HTERT RPE-1 (cell line): ENCODE data around the gene MAG.

ENCODE experiments used
- in situ Hi-C: fragments of 300-500 bp; cut with MboI; formaldehyde crosslinking; loops from 4 replicates; pipeline ENCODE4 v1.14.3; 2020; ENCODE audit warnings: low sequenced_read_pairs

Gene MAG

GRCh38 chr19:35341565-35342225 is 49.7 kb downstream of the MAG start:
- in situ Hi-C loops = no loop called here

DNA sequence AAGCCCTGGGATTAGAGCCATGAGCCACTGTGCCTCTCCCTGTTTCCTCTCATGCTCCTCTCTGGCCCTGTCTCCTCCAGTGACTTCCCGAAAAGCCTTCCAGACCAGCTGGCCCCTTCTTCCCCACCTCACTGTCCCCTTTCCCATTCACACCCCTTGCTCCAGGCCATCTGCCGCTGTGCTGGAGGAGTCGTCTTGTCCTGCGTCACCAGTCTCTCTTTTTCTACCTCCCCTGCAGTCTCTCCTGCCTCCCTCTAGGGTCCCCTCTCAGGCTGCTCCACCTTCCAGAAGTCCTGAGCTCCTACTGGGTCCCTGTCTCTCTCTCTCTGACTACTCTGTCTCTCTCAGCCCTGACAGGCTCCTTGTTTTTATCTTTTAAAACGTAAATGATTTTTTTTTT is 50.5 kb downstream of the MAG start:
- in situ Hi-C loops = no loop called here

DNA sequence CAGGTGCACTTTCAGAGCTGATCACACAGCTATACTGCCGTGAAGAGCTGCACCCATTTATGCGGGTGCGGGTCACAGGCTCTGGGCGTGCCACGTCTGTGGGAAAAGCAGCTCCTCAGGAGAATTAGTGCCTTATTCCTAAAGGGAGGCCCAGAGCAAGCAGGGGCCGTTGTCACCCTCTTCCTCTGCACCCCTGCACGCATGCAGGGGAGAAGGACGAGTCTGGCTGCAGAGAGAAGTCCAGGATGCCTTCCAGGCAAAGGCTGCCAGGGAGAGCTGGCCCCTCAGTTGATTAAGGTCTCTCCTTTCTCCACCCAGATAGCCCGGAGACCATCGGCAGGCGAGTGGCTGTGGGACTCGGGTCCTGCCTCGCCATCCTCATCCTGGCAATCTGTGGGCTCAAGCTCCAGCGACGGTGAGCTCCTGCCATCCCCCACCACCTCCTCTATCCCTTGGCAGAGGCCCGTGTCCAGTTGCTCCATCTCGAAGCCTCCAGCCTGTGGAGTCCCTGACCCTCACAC is 52.6 kb downstream of the MAG start:
- in situ Hi-C loops = no loop called here

DNA sequence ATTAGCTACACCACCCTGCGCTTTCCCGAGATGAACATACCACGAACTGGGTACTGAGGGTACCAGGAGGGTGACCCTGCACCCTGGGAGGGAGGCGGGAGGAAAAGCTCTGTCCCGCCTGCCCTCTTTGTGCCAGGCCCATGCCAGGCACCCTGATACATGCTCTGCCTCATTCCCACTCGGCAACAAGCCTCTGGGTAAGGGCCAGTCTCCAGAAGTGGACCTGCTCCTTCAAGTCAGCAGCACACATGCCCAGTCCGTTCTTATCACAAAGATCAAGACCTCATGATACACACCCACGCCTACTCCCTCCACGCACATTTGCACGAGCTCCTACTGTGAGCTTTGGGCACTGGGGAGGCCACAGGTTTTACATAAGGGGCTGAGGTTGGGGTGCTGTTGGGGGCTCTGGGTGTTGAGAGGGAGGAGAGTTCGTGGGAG is 53.7 kb downstream of the MAG start:
- in situ Hi-C loops = no loop called here

GRCh38 chr19:35346193-35347052 is 54.5 kb downstream of the MAG start:
- in situ Hi-C loops = no loop called here

GRCh38 chr19:35347171-35347929 is 55.4 kb downstream of the MAG start, which contains the start of gene FFAR1:
FFAR1 (plus strand) TSS chr19:35347902; CDS start chr19:35351552, 3,650 bp downstream.
- in situ Hi-C loops = no loop called here

- in situ Hi-C loops = no loop called here
Observed at GRCh38 chr19:35347930-35348298, 56.0 kb downstream of the MAG start.

- in situ Hi-C loops = no loop called here
Observed at GRCh38 chr19:35348911-35349611, 57.1 kb downstream of the MAG start.

DNA sequence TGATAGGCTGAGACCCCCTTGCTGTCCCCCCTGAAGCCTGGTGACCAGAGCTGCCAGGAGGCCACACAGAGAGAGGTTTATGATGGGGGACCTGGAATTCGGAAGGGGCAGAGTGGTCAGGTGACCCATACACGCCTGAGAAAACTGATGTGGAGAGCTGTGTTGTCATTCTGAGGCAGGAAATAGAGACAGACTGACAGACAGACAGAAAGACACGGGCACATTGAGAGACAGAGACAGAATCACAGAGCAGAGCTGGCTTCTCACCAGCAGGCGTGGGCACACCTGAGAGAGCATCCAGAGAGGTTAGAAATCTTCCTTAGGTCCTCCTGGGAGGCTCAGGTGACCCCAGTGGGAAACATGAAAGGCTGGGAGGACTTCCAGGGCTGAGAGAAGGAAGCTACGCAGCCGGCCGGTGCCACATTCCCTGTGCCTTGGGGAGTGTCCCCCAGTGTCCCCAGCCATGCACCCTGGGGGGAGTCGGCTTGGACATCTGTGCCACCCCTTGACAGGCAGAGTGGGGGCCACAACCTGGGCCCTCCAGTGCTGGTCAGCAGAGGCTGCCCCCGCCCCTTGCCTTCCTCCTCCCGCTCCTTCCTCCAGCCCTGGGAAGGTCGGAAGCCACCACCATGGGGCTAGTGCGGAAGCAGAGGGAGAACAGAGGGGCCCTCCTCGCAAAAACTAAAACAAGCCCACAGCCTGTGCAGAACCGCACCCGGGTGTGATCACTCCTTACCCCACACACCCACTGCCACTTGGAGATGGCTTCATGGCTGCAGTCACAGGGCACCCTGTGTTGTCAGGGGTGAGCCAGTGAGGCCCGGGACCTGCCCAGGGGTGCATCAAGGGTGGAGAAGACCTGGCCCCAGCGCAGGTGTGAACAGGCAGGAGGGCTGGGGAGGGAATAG is 57.9 kb downstream of the MAG start:
- in situ Hi-C loops = no loop called here

GRCh38 chr19:35350591-35350990 is 58.6 kb downstream of the MAG start:
- in situ Hi-C loops = no loop called here

DNA sequence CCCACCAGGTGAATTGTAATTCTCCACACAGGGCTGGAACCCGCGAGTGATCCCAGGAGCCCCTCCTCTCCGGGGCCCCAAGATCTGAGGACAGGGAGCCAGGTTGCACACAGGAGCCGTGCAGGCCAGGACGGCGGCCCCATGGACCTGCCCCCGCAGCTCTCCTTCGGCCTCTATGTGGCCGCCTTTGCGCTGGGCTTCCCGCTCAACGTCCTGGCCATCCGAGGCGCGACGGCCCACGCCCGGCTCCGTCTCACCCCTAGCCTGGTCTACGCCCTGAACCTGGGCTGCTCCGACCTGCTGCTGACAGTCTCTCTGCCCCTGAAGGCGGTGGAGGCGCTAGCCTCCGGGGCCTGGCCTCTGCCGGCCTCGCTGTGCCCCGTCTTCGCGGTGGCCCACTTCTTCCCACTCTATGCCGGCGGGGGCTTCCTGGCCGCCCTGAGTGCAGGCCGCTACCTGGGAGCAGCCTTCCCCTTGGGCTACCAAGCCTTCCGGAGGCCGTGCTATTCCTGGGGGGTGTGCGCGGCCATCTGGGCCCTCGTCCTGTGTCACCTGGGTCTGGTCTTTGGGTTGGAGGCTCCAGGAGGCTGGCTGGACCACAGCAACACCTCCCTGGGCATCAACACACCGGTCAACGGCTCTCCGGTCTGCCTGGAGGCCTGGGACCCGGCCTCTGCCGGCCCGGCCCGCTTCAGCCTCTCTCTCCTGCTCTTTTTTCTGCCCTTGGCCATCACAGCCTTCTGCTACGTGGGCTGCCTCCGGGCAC is 59.6 kb downstream of the MAG start:
- in situ Hi-C loops = no loop called here

- in situ Hi-C loops = no loop called here
Observed at GRCh38 chr19:35352177-35352447, 60.2 kb downstream of the MAG start.

GRCh38 chr19:35352448-35353304 is 60.7 kb downstream of the MAG start:
- in situ Hi-C loops = no loop called here

DNA sequence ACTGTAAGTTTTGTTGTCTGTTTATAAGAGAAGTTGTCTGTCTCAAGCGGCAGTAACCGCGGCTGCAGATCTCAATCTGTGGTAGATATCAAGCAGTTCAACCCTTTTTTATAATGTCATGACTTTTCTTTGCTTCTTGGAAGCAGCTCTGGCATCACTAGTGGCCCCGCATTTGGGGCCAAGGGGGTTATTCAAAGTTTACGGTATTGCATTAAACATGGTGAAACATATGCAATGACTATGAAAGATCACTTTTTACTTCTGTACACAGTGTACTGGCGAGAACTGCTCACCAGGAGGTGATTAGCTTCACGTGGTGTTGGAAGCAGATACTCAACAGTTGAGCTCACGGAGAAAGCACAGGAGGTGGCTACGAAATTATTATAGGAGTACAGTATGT is 61.7 kb downstream of the MAG start:
- in situ Hi-C loops = no loop called here

GRCh38 chr19:35354898-35355297 is 62.9 kb downstream of the MAG start:
- in situ Hi-C loops = no loop called here

- in situ Hi-C loops = no loop called here
Observed at GRCh38 chr19:35355791-35356460, 64.0 kb downstream of the MAG start.

DNA sequence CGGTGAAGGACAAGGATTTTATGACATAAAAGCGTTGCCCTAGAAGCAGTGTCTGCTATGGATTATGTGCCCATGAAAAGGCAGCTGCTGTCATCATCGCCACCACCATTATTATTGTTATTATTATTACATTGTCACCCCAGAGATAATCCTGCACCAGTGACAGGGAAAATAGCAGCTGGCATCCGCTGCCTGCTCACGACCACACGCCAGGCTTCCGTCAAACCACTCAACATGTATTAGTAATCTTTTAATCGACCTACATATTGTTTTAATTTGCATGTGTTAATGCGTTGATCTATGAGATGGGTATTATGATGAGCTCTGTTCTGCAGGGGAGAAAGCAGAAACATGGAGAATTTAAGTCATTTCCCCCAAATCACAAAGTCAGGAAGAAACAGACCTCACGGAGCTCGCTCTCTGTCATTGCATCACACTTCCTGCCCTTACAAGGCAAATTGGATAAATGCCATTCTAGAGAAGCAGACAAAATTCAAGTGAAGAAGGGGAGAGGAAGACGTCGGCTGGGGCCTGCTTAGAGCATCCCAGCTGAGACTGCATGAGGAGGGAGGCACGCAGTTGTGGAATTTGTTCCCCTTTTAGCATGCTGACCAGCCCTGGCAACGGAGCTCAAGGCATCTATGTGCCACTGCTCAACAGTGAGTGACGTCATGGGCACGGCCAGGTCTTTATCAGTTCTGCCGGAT is 66.1 kb downstream of the MAG start, which contains the start of gene FFAR3:
FFAR3 (plus strand) TSS at position 594 of the 707 bp plus-strand sequence. CDS start 431 bp downstream, outside the sequence.
- in situ Hi-C loops = no loop called here
